ENCODE data around the gene PLA2G1B. TPM values are rescaled to one million over a fixed set of nuclear protein-coding genes. Genes with fewer than 3 reads are reported as not detected.

Gene PLA2G1B
- total and polyA plus RNA-seq, 2 of the 13 experiments (the other 11 are each of a cell fraction or from before 2014, with no cell fraction given), result 0.33 to 1.4 TPM

DNA sequence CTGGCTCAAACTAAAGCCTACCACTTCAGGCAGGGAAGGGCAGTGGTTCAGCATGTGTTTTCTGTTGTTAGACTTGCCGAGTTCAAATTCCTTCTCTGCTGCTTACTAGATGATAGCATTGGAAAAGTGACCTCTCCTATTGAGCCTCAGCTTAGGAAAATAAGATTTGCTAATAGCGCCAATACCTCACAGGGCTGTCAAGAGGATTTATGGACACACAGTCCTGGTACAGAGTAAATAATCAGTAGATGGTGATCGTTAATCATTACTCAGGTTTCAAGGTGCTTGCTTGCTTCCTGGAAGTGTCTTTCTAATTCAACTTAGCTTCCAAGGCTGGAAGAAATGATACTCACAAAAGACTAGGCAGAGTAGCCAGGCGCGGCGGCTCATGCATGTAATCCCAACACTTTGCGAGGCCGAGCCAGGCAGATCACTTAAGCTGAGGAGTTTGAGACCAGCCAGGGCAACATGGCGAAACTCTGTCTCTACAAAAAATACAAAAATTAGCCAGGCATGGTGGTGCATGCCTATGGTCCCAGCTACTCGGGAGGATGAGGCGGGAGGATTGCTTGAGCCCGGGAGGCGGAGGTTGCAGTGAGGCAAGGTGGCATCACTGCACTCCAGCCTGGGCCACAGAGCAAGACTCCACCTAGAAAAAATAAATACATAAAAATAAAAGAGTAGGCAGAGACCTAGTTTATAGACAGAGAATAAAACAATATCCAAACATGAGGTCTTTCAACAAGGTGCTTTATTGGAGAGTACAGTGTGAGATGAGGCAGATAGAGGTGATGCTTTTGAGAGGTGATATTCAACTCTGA is 6.0 kb downstream of the PLA2G1B start (continued):
- TF ChIP-seq, protein P1, sequence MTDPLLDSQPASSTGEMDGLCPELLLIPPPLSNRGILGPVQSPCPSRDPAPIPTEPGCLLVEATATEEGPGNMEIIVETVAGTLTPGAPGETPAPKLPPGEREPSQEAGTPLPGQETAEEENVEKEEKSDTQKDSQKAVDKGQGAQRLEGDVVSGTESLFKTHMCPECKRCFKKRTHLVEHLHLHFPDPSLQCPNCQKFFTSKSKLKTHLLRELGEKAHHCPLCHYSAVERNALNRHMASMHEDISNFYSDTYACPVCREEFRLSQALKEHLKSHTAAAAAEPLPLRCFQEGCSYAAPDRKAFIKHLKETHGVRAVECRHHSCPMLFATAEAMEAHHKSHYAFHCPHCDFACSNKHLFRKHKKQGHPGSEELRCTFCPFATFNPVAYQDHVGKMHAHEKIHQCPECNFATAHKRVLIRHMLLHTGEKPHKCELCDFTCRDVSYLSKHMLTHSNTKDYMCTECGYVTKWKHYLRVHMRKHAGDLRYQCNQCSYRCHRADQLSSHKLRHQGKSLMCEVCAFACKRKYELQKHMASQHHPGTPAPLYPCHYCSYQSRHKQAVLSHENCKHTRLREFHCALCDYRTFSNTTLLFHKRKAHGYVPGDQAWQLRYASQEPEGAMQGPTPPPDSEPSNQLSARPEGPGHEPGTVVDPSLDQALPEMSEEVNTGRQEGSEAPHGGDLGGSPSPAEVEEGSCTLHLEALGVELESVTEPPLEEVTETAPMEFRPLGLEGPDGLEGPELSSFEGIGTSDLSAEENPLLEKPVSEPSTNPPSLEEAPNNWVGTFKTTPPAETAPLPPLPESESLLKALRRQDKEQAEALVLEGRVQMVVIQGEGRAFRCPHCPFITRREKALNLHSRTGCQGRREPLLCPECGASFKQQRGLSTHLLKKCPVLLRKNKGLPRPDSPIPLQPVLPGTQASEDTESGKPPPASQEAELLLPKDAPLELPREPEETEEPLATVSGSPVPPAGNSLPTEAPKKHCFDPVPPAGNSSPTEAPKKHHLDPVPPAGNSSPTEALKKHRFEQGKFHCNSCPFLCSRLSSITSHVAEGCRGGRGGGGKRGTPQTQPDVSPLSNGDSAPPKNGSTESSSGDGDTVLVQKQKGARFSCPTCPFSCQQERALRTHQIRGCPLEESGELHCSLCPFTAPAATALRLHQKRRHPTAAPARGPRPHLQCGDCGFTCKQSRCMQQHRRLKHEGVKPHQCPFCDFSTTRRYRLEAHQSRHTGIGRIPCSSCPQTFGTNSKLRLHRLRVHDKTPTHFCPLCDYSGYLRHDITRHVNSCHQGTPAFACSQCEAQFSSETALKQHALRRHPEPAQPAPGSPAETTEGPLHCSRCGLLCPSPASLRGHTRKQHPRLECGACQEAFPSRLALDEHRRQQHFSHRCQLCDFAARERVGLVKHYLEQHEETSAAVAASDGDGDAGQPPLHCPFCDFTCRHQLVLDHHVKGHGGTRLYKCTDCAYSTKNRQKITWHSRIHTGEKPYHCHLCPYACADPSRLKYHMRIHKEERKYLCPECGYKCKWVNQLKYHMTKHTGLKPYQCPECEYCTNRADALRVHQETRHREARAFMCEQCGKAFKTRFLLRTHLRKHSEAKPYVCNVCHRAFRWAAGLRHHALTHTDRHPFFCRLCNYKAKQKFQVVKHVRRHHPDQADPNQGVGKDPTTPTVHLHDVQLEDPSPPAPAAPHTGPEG (CRISPR knock-in tag; IDR thresholded peaks at IDR 0.05), result no peak
- TF ChIP-seq, protein P2, sequence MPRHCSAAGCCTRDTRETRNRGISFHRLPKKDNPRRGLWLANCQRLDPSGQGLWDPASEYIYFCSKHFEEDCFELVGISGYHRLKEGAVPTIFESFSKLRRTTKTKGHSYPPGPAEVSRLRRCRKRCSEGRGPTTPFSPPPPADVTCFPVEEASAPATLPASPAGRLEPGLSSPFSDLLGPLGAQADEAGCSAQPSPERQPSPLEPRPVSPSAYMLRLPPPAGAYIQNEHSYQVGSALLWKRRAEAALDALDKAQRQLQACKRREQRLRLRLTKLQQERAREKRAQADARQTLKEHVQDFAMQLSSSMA (CRISPR knock-in tag; IDR thresholded peaks at IDR 0.05), result no peak
- TF ChIP-seq, protein P3, sequence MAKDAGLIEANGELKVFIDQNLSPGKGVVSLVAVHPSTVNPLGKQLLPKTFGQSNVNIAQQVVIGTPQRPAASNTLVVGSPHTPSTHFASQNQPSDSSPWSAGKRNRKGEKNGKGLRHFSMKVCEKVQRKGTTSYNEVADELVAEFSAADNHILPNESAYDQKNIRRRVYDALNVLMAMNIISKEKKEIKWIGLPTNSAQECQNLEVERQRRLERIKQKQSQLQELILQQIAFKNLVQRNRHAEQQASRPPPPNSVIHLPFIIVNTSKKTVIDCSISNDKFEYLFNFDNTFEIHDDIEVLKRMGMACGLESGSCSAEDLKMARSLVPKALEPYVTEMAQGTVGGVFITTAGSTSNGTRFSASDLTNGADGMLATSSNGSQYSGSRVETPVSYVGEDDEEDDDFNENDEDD (CRISPR knock-in tag; IDR thresholded peaks at IDR 0.05; ENCODE audit: borderline replicate concordance), result peak; percentile 19; the same call in 1 of the 2 replicates
- TF ChIP-seq ZKSCAN5 (CRISPR knock-in tag; IDR thresholded peaks at IDR 0.05) (no peak), REPIN1 (CRISPR knock-in tag; IDR thresholded peaks at IDR 0.05; ENCODE audit: borderline replicate concordance, low read depth) (peak; percentile 52; the same call in 1 of the 2 replicates), BRCA1 (CRISPR knock-in tag; IDR thresholded peaks at IDR 0.05) (no peak), U2AF2 (IDR thresholded peaks at IDR 0.05; ENCODE audit: low read depth, low read length) (no peak), THAP11 (CRISPR knock-in tag; IDR thresholded peaks at IDR 0.05) (peak; percentile 73; the same call in 1 of the 2 replicates), NFYB (CRISPR knock-in tag; IDR thresholded peaks at IDR 0.05) (no peak), MAZ (IDR thresholded peaks at IDR 0.05; ENCODE audit: borderline replicate concordance, low read depth, low read length) (no peak), MAZ (CRISPR knock-in tag; IDR thresholded peaks at IDR 0.05; ENCODE audit: low read depth) (no peak), HMG20B (CRISPR knock-in tag; conservative IDR thresholded peaks at IDR 0.05) (0 out of 2 replicates have a peak, but pooled peaks have one; percentile 57), NCOA2 (CRISPR knock-in tag; IDR thresholded peaks at IDR 0.05) (peak; percentile 74), CBX5 (CRISPR knock-in tag; IDR thresholded peaks at IDR 0.05; ENCODE audit: borderline replicate concordance) (no peak), PHF5A (CRISPR knock-in tag; IDR thresholded peaks at IDR 0.05; ENCODE audit: low read depth, unreplicated experiment) (no peak), ZNF329 (CRISPR knock-in tag; IDR thresholded peaks at IDR 0.05; ENCODE audit: low read depth) (no peak)
- TF ChIP-seq, protein P4, sequence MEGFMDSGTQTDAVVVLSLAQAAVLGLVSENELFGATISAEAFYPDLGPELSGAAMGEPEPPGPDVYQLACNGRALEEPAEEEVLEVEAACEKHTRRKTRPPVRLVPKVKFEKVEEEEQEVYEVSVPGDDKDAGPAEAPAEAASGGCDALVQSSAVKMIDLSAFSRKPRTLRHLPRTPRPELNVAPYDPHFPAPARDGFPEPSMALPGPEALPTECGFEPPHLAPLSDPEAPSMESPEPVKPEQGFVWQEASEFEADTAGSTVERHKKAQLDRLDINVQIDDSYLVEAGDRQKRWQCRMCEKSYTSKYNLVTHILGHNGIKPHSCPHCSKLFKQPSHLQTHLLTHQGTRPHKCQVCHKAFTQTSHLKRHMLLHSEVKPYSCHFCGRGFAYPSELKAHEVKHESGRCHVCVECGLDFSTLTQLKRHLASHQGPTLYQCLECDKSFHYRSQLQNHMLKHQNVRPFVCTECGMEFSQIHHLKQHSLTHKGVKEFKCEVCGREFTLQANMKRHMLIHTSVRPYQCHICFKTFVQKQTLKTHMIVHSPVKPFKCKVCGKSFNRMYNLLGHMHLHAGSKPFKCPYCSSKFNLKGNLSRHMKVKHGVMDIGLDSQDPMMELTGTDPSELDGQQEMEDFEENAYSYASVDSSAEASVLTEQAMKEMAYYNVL (CRISPR knock-in tag; IDR thresholded peaks at IDR 0.05; ENCODE audit: borderline replicate concordance), result no peak
